Liver (tissue), 9 donors: ENCODE measurements around the gene CDH23. TPM values are rescaled to one million over a fixed set of nuclear protein-coding genes. Genes with fewer than 3 reads are reported as not detected.

Experiments used
- DNase-seq: peaks from one replicate; pipeline ENCODE4 v3.0.0-alpha.2; 2017; ENCODE audit warnings: low spot score
- H3K27ac ChIP-seq, 2 donors: one replicate each; pipeline ENCODE4 v1.7.0; 2013; ENCODE audit warnings: inconsistent platforms in 2 of 2, low read length in 2 of 2, control low read depth in 1 of 2, low read depth in 1 of 2, mild to moderate bottlenecking in 1 of 2
- H3K27me3 ChIP-seq, 4 donors: one replicate each; pipeline versions ENCODE4 v1.6.1 to v1.7.0; 2013; ENCODE audit warnings: low read length in 3 of 4, inconsistent platforms in 1 of 4, mild to moderate bottlenecking in 1 of 4, moderate library complexity in 1 of 4; ENCODE audit not compliant: control insufficient read depth in 4 of 4, insufficient read depth in 4 of 4
- H3K36me3 ChIP-seq, 4 donors: one replicate each; pipeline versions ENCODE4 v1.6.1 to v1.7.0; 2013; ENCODE audit warnings: low read length in 3 of 4, mild to moderate bottlenecking in 3 of 4, low read depth in 1 of 4, moderate library complexity in 1 of 4; ENCODE audit not compliant: control insufficient read depth in 4 of 4, insufficient read depth in 3 of 4
- H3K4me1 ChIP-seq, 4 donors: one replicate each; pipeline versions ENCODE4 v1.6.1 to v1.7.0; 2013; ENCODE audit warnings: low read length in 3 of 4, mild to moderate bottlenecking in 3 of 4, moderate library complexity in 1 of 4; ENCODE audit not compliant: control insufficient read depth in 4 of 4, insufficient read depth in 4 of 4
- H3K4me3 ChIP-seq, 3 donors: one replicate each; pipeline versions ENCODE4 v1.6.1 to v1.7.0; 2013; ENCODE audit warnings: low read length in 3 of 3, control low read depth in 1 of 3, low read depth in 1 of 3, mild to moderate bottlenecking in 1 of 3
- H3K9ac ChIP-seq, 2 donors: one replicate each; pipeline ENCODE4 v1.7.0; 2013; ENCODE audit warnings: low read length in 2 of 2, mild to moderate bottlenecking in 2 of 2, moderate library complexity in 2 of 2, control low read depth in 1 of 2, low read depth in 1 of 2
- H3K9me3 ChIP-seq, 4 donors: one replicate each; pipeline versions ENCODE4 v1.6.1 to v1.7.0; 2013; ENCODE audit warnings: low read length in 3 of 4; ENCODE audit not compliant: control insufficient read depth in 4 of 4
- CTCF ChIP-seq: fragments of 150-350 bp; IDR thresholded peaks from 2 replicates; pipeline ENCODE4 v1.5.1; 2017; ENCODE audit warnings: improper control_type of control experiment, low read depth, low read length; ENCODE audit not compliant: missing input control
- EGR1 ChIP-seq, 2 donors: IDR thresholded peaks; 2 replicates each; pipeline ENCODE4 v1.6.1; 2016 to 2018; ENCODE audit warnings: antibody characterized with exemption in 2 of 2, low read depth in 2 of 2
- FOXA1 ChIP-seq: IDR thresholded peaks from 2 replicates; pipeline ENCODE4 v1.6.1; 2016; ENCODE audit warnings: antibody characterized with exemption
- FOXA2 ChIP-seq: IDR thresholded peaks from 2 replicates; pipeline ENCODE4 v1.6.1; 2016; ENCODE audit warnings: antibody characterized with exemption
- GABPA ChIP-seq, 2 donors: IDR thresholded peaks in 1 of 2; conservative IDR thresholded peaks in 1 of 2; 2 replicates each; pipeline ENCODE4 v1.6.1; 2016; ENCODE audit warnings: antibody characterized with exemption in 2 of 2, mild to moderate bottlenecking in 1 of 2, moderate library complexity in 1 of 2
- HNF4A ChIP-seq, 2 donors: conservative IDR thresholded peaks; 2 replicates each; pipeline ENCODE4 v1.6.1; 2016; ENCODE audit warnings: antibody characterized with exemption in 2 of 2, mild to moderate bottlenecking in 2 of 2
- HNF4G ChIP-seq: IDR thresholded peaks from 2 replicates; pipeline ENCODE4 v1.6.1; 2016; ENCODE audit warnings: antibody characterized with exemption
- JUND ChIP-seq, 2 donors: IDR thresholded peaks; 2 replicates each; pipeline ENCODE4 v1.6.1; 2016; ENCODE audit warnings: antibody characterized with exemption in 2 of 2
- MAX ChIP-seq: IDR thresholded peaks from 2 replicates; pipeline ENCODE4 v1.6.1; 2016; ENCODE audit warnings: antibody characterized with exemption
- NR2F2 ChIP-seq: IDR thresholded peaks from 2 replicates; pipeline ENCODE4 v1.6.1; 2016; ENCODE audit warnings: antibody characterized with exemption
- RAD21 ChIP-seq, 2 donors: IDR thresholded peaks; 2 replicates each; pipeline ENCODE4 v1.6.1; 2016; ENCODE audit warnings: antibody characterized with exemption in 2 of 2, mild to moderate bottlenecking in 2 of 2
- REST ChIP-seq: IDR thresholded peaks from 2 replicates; pipeline ENCODE4 v1.6.1; 2016; ENCODE audit warnings: antibody characterized with exemption, mild to moderate bottlenecking
- RXRA ChIP-seq, 2 donors: IDR thresholded peaks; 2 replicates each; pipeline ENCODE4 v1.6.1; 2017 to 2018; ENCODE audit warnings: antibody characterized with exemption in 2 of 2, mild to moderate bottlenecking in 1 of 2
- SP1 ChIP-seq: IDR thresholded peaks from 2 replicates; pipeline ENCODE4 v1.6.1; 2018; ENCODE audit warnings: antibody characterized with exemption, mild to moderate bottlenecking
- TAF1 ChIP-seq: conservative IDR thresholded peaks from 2 replicates; pipeline ENCODE4 v1.6.1; 2016; ENCODE audit warnings: antibody characterized with exemption, mild to moderate bottlenecking
- YY1 ChIP-seq: IDR thresholded peaks from 2 replicates; pipeline ENCODE4 v1.6.1; 2016; ENCODE audit warnings: antibody characterized with exemption, mild to moderate bottlenecking
- WGBS: extraction: QIAGEN DNeasy Blood & Tissue Kit; methylation state at CpG from one replicate; pipeline ENCODE4 v1.1.7; 2013; 5-methylcytosine and 5-hydroxymethylcytosine counted together
- polyA plus RNA-seq, 2 donors: library from polyadenylated mRNA; stranded (reverse) in 1 of 2; unstranded in 1 of 2; fragments of 200-250 nt in 1 of 2; fragments of >200 nt in 1 of 2; fragmentation: Nextera tagmentation in 1 of 2; extraction: Ambion mirVana in 1 of 2; gene quantifications; one replicate each; pipeline versions ENCODE4 v1.2.1 to v1.2.3, GENCODE V29; 2013 to 2015
- total RNA-seq, 2 donors: library from RNA; depleted of rRNA; stranded (reverse); fragments of >200 nt; gene quantifications; one replicate each; pipeline ENCODE4 v1.2.3, GENCODE V29; 2014
- TF ChIP-seq, protein P1 (sequence below): IDR thresholded peaks from 2 replicates; pipeline ENCODE4 v1.6.1; 2016; ENCODE audit warnings: antibody characterized with exemption
- TF ChIP-seq, protein P2 (sequence below): IDR thresholded peaks from 2 replicates; pipeline ENCODE4 v1.6.1; 2016; ENCODE audit warnings: antibody characterized with exemption
- donor health status: healthy.
- donor health status: healthy.
- donor health status: healthy.
- donor health status: healthy.
- donor health status: healthy.

CDH23 gene
- total and polyA plus RNA-seq, 4 donors = 1.5 to 4.7 (median 3.4) TPM

DNA sequence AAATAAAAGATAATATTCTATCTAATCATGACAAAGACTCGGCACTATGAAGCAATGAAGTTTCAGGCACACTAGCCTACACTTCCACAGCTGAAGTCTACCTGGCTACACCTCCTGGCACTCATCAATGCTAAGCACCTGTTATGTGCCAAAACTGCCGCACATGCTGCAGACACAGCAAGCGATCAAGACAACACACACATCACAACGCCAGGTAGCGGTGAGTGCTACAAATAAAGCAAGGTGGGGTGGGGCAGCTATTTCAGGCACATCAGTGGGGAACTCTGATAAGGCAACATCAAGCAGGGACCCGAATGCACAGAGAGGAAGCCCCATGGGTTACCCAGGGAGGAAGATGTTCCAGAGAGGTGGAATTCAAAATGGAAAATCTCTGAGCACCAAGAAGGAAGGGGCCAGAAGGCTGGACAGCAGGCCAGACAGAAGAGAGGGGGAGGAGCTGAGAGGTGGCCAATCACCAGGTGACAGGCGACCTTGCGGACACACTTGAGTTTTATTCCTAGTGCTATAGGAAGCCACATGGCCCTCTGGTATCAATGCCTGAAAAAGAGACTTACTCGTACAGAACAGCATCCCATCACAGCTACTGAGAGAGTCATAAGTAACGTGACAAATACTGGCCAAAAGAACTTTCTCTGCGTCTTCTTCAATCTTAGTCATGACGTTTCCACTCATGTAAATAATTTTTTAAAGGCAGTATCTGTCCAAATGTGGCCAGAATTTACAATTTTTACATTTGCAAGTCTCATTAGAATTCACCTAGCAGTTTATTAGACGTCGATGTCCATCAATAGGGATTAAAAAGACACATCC lies 446.4 kb downstream of the CDH23 start:
- no peaks in the 10 kb centered on the region for H3K9me3 ChIP-seq
- H3K4me3 ChIP-seq = no peak overlapping the region
- TF ChIP-seq CTCF = no peak
- TF ChIP-seq JUND (IDR thresholded peaks at IDR 0.05) = no peak
- TF ChIP-seq TAF1 = no peak
- WGBS = 83% methylated on average over 14 of the region's 14 CpGs
- DNase-seq = no peak
- H3K27me3 ChIP-seq = no peaks in the 10 kb centered on the region
- H3K9ac ChIP-seq = no peak overlapping the region
- H3K4me1 ChIP-seq = peaks cover 15 to 40% (median 20%) of the 10 kb centered on the region in 4 donors
- H3K27ac ChIP-seq = no peak overlapping the region
- no peaks in the 10 kb centered on the region for H3K36me3 ChIP-seq

DNA sequence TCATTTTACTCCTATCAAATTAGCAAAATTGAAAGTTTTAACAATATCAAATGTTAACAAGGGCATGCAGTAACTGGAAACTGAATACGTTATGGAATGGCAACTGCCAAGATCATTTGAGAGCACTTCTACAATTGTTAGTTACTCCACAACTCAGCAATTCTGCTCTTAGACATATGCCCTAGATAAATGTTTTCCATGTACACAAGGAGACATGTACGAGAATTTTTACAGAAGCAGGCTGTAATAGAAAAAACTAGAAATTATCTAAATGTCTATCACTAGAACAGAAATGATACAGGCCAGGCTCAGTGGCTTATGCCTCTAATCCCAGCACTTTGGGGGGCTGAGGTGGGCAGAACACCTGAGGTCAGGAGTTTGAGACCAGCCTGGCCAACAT lies 447.4 kb downstream of the CDH23 start:
- no peaks in the 10 kb centered on the region for H3K27me3 ChIP-seq
- H3K4me3 ChIP-seq = no peak overlapping the region
- no peaks in the 10 kb centered on the region for H3K36me3 ChIP-seq
- 56% methylated on average over 2 of the region's 2 CpGs for WGBS
- no peaks in the 10 kb centered on the region for H3K9me3 ChIP-seq
- DNase-seq = no peak
- H3K27ac ChIP-seq = no peak overlapping the region
- no peak overlapping the region for H3K9ac ChIP-seq
- peaks cover 20 to 43% (median 25%) of the 10 kb centered on the region in 4 donors for H3K4me1 ChIP-seq
- TF ChIP-seq, protein P1, sequence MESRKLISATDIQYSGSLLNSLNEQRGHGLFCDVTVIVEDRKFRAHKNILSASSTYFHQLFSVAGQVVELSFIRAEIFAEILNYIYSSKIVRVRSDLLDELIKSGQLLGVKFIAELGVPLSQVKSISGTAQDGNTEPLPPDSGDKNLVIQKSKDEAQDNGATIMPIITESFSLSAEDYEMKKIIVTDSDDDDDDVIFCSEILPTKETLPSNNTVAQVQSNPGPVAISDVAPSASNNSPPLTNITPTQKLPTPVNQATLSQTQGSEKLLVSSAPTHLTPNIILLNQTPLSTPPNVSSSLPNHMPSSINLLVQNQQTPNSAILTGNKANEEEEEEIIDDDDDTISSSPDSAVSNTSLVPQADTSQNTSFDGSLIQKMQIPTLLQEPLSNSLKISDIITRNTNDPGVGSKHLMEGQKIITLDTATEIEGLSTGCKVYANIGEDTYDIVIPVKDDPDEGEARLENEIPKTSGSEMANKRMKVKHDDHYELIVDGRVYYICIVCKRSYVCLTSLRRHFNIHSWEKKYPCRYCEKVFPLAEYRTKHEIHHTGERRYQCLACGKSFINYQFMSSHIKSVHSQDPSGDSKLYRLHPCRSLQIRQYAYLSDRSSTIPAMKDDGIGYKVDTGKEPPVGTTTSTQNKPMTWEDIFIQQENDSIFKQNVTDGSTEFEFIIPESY = no peak
- no peak for TF ChIP-seq HNF4A (conservative IDR thresholded peaks at IDR 0.05)
- no peak for TF ChIP-seq RXRA (IDR thresholded peaks at IDR 0.05)
- TF ChIP-seq REST = no peak
- TF ChIP-seq HNF4G = no peak
- no peak for TF ChIP-seq FOXA1
- no peak for TF ChIP-seq FOXA2
- no peak for TF ChIP-seq EGR1 (IDR thresholded peaks at IDR 0.05; ENCODE audit: low read depth in 2 of 2)
- no peak for TF ChIP-seq MAX
- no peak for TF ChIP-seq YY1
- TF ChIP-seq RAD21 (IDR thresholded peaks at IDR 0.05) = no peak
- no peak for TF ChIP-seq GABPA (IDR thresholded peaks at IDR 0.05 in 1 of 2, conservative IDR thresholded peaks at IDR 0.05 in 1 of 2)
- TF ChIP-seq NR2F2 = no peak
- no peak for TF ChIP-seq JUND (IDR thresholded peaks at IDR 0.05)
- no peak for TF ChIP-seq TAF1
- TF ChIP-seq, protein P2, sequence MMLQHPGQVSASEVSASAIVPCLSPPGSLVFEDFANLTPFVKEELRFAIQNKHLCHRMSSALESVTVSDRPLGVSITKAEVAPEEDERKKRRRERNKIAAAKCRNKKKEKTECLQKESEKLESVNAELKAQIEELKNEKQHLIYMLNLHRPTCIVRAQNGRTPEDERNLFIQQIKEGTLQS = no peak
- TF ChIP-seq CTCF = no peak
- TF ChIP-seq SP1 = no peak
